ENCODE measurements around the gene MRGPRX4. TPM values are rescaled to one million over a fixed set of nuclear protein-coding genes. Genes with fewer than 3 reads are reported as not detected.
"Not testable (repeated sequence)": the region's sequence is repeated elsewhere in the genome, so short reads cannot be mapped to it uniquely, and the experiment has no call there.

MRGPRX4 gene
- total RNA-seq, 1 experiment from 2014 or later: not detected

DNA sequence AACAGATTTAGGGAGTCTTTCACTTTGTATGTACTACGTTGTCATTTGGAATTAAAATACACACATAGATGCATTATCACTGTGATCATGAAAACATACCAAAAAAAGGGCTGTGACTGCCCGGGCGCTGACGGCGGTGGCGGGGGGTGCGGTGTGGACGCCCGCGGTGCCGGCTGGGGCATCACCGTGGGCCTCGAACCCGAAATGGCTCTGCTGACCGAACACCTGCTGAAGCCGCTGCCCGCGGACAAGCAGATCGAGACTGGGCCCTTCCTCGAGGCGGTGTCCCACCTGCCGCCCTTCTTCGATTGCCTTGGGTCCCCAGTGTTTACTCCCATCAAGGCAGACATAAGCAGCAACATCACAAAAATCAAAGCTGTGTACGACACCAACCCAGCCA, 16.2 kb downstream of the MRGPRX4 start:
- Histone ChIP-seq H4K5ac (ENCODE audit: insufficient read length, low read depth, low read length) (no peak overlapping the region), H2BK20ac (ENCODE audit: low read depth, low read length, poor library complexity, severe bottlenecking) (no peak overlapping the region), H3K27me3 (ENCODE audit: insufficient read depth, low read length) (no peaks in the 10 kb centered on the region), H3K4ac (ENCODE audit: low read depth, low read length) (no peak overlapping the region), H3K56ac (ENCODE audit: insufficient read length, low read depth, low read length) (no peak overlapping the region), H4K20me1 (ENCODE audit: control insufficient read depth, insufficient read depth, insufficient read length) (no peaks in the 10 kb centered on the region), H2BK12ac (ENCODE audit: insufficient read length, low read depth, low read length) (no peak overlapping the region), H3K4me2 (ENCODE audit: insufficient read depth, insufficient read length, low read length) (no peak overlapping the region), H3K23me2 (ENCODE audit: insufficient read length, low read depth, low read length, poor library complexity, severe bottlenecking) (no peaks in the 10 kb centered on the region), H3T11ph (ENCODE audit: low read length) (no peak overlapping the region), H2AFZ (ENCODE audit: low read length) (no peak overlapping the region), H3K14ac (ENCODE audit: insufficient read depth, low read length) (no peak overlapping the region), H4K8ac (replicated peaks; ENCODE audit: insufficient read length, low read depth, low read length) (no peak overlapping the region), H2BK15ac (ENCODE audit: low read depth, low read length) (no peak overlapping the region), H2BK5ac (ENCODE audit: insufficient read length, low read length) (no peak overlapping the region), H3K9me3 (ENCODE audit: control insufficient read depth, low read depth, low read length) (no peaks in the 10 kb centered on the region), H2AK5ac (ENCODE audit: insufficient read length, low read length) (no peak overlapping the region), H3K4me1 (ENCODE audit: insufficient read depth, low read length) (peaks cover 3% of the 10 kb centered on the region; the same call in 1 of the 2 replicates), H3K27ac (ENCODE audit: insufficient read length, low read depth, low read length) (no peak overlapping the region), H2BK120ac (ENCODE audit: low read depth, low read length, poor library complexity, severe bottlenecking) (no peak overlapping the region), H3K79me1 (ENCODE audit: insufficient read depth, low read depth, low read length, poor library complexity, severe bottlenecking) (no peaks in the 10 kb centered on the region), H3K9ac (ENCODE audit: extremely low read depth, insufficient read length, low read length) (no peak overlapping the region), H3K79me2 (ENCODE audit: insufficient read depth, low read length) (no peaks in the 10 kb centered on the region), H3K23ac (ENCODE audit: insufficient read length, low read depth, low read length) (no peak overlapping the region), H3K18ac (ENCODE audit: insufficient read length, low read depth, low read length) (no peak overlapping the region), H4K91ac (ENCODE audit: insufficient read length, low read depth, low read length) (no peak overlapping the region)
- Mint-ChIP-seq H3K27ac (no peak overlapping the region), H3K27me3 (ENCODE audit: low read depth) (peaks cover 8% of the 10 kb centered on the region), H3K36me3 (ENCODE audit: insufficient read depth in 1 of 3, low read depth in 3 of 3) (no peaks in the 10 kb centered on the region), H3K4me3 (no peak overlapping the region), H3K4me1 (peaks cover 8 to 10% of the 10 kb centered on the region in 2 experiments), H3K9me3 (no peaks in the 10 kb centered on the region; a peak in 2 of 5 replicates)
- DNase-seq: no peak
- no CpG with 5 or more reads among the region's 24 CpGs for WGBS (ENCODE audit: extremely low coverage, insufficient read length, low lambda C conversion rate)
- TF ChIP-seq, protein P1, sequence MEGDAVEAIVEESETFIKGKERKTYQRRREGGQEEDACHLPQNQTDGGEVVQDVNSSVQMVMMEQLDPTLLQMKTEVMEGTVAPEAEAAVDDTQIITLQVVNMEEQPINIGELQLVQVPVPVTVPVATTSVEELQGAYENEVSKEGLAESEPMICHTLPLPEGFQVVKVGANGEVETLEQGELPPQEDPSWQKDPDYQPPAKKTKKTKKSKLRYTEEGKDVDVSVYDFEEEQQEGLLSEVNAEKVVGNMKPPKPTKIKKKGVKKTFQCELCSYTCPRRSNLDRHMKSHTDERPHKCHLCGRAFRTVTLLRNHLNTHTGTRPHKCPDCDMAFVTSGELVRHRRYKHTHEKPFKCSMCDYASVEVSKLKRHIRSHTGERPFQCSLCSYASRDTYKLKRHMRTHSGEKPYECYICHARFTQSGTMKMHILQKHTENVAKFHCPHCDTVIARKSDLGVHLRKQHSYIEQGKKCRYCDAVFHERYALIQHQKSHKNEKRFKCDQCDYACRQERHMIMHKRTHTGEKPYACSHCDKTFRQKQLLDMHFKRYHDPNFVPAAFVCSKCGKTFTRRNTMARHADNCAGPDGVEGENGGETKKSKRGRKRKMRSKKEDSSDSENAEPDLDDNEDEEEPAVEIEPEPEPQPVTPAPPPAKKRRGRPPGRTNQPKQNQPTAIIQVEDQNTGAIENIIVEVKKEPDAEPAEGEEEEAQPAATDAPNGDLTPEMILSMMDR (conservative IDR thresholded peaks at IDR 0.05): no peak

DNA sequence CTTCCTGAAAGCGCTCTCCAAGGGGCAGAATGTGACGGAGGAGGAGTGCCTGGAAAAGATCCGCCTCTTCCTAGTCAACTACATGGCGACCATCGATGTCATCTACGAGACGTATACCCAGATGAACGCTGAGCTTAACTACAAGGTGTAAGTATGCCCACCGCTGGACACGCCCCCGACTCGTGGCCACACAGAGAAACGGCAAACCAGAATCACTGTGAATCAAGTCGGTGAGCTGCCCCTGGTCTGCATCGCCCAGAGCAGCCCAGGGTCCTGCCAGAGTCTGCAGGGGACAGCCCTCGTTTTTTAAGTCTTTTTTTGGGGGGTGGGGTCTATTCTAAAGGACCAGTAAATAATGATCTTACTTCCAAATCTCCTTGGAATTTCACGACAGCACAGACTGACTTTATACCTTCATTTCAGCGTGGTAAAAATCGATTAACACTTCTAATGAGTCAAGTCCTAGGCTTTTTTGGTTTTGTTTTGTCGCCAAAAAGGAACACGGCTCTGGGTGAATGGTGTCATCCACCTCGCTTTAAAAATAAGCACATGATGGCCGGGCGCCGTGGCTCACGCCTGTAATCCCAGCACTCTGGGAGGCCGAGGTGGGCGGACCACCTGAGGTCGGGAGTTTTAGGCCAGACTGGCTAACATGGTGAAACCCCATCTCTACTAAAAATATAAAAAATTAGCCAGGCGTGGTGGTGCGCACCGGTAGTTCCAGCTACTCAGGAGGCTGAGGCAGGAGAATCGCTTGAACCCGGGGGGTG, 17.0 kb downstream of the MRGPRX4 start:
- H3K23ac ChIP-seq (ENCODE audit: insufficient read length, low read depth, low read length); H3K36me3 Mint-ChIP-seq (ENCODE audit: insufficient read depth in 1 of 3, low read depth in 3 of 3); H3T11ph ChIP-seq (ENCODE audit: low read length); H3K4me3 Mint-ChIP-seq; H3K9me3 ChIP-seq (ENCODE audit: control insufficient read depth, low read depth, low read length); H3K9me3 Mint-ChIP-seq; H3K79me1 ChIP-seq (ENCODE audit: insufficient read depth, low read depth, low read length, poor library complexity, severe bottlenecking); H3K27me3 ChIP-seq (ENCODE audit: insufficient read depth, low read length); H3K56ac ChIP-seq (ENCODE audit: insufficient read length, low read depth, low read length); H2BK120ac ChIP-seq (ENCODE audit: low read depth, low read length, poor library complexity, severe bottlenecking); H3K4me1 ChIP-seq (ENCODE audit: insufficient read depth, low read length); H2BK12ac ChIP-seq (ENCODE audit: insufficient read length, low read depth, low read length); H2BK15ac ChIP-seq (ENCODE audit: low read depth, low read length); H2AFZ ChIP-seq (ENCODE audit: low read length); DNase-seq; H2BK5ac ChIP-seq (ENCODE audit: insufficient read length, low read length); H4K20me1 ChIP-seq (ENCODE audit: control insufficient read depth, insufficient read depth, insufficient read length); H3K9ac ChIP-seq (ENCODE audit: extremely low read depth, insufficient read length, low read length); H4K5ac ChIP-seq (ENCODE audit: insufficient read length, low read depth, low read length); H2BK20ac ChIP-seq (ENCODE audit: low read depth, low read length, poor library complexity, severe bottlenecking); H3K79me2 ChIP-seq (ENCODE audit: insufficient read depth, low read length); H3K4me2 ChIP-seq (ENCODE audit: insufficient read depth, insufficient read length, low read length); H3K23me2 ChIP-seq (ENCODE audit: insufficient read length, low read depth, low read length, poor library complexity, severe bottlenecking); H3K27me3 Mint-ChIP-seq (ENCODE audit: low read depth); H4K8ac ChIP-seq (replicated peaks; ENCODE audit: insufficient read length, low read depth, low read length); H3K27ac ChIP-seq (ENCODE audit: insufficient read length, low read depth, low read length); H2AK5ac ChIP-seq (ENCODE audit: insufficient read length, low read length); H3K4ac ChIP-seq (ENCODE audit: low read depth, low read length); H3K27ac Mint-ChIP-seq; H3K18ac ChIP-seq (ENCODE audit: insufficient read length, low read depth, low read length); H3K14ac ChIP-seq (ENCODE audit: insufficient read depth, low read length); H4K91ac ChIP-seq (ENCODE audit: insufficient read length, low read depth, low read length): not testable (repeated sequence)
- no CpG with 5 or more reads among the region's 34 CpGs for WGBS (ENCODE audit: extremely low coverage, insufficient read length, low lambda C conversion rate)
- H3K4me1 Mint-ChIP-seq: peaks cover 8 to 10% of the 10 kb centered on the region in 2 experiments

Data from H9 (cell line).